Measurements from ENCODE around the gene NLRP9.
A peak's percentile ranks its signal among the peaks of the same experiment; 100 is the strongest.

DNA sequence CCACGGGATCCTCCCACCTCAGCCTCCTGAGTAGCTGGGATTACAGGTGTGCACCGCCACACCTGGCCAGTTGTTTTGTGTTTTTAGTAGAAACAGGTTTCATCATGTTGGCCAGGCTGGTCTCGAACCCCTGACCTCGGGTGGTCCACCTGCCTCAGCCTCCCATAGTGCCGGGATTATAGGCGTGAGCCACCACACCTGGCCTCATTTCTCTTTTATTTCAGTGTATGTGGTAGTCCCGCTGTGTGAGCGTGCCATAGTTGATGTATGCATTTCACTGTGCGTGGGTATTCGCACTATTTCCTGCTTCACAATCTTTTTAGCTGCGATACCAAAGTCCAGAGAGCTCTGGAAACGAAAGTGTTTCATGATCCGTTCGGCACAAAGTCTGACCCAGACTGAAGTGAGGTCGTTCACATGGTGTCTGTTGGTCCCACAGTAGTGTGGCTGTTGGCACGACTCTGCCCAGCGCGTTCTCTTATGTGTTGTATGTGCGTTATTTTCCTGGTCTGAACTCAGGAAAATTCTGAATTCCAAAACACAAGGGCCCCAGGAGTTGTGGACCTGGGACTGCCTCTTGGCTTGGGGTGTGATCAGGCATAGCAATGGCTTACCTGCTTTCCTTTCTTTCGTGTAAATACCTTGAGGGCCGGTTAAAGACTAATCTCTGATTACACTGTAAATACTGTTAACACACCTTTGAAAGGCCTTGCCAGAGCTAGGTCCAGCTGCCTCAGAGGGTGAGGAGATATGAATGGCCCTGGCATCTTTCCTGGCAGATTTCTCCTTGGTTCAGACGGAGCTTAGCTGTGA, 54.5 kb downstream of the NLRP9 start:
- no peak for TF ChIP-seq CTCF (IDR thresholded peaks at IDR 0.05)
- TF ChIP-seq POLR2A (IDR thresholded peaks at IDR 0.05), result peak; percentile 67
- peak in 2 of 3 donors; percentile 34 to 36 for TF ChIP-seq POLR2AphosphoS5 (IDR thresholded peaks at IDR 0.05)
- no peak for TF ChIP-seq EP300 (IDR thresholded peaks at IDR 0.05; ENCODE audit: low read depth)

Data from transverse colon (tissue), 4 donors.